IMR-90 (cell line): ENCODE data around the gene XPA. TPM values are rescaled to one million over a fixed set of nuclear protein-coding genes. Genes with fewer than 3 reads are reported as not detected.

ENCODE experiments used
- ATAC-seq: fragments of 200-7000 bp; cut with Tn5 transposase; 2 replicates; pipeline ENCODE4 v1.9.1; 2020; ENCODE audit warnings: low read depth, mild to moderate bottlenecking, moderate library complexity
- BruUV-seq: library from RNA; stranded (reverse); fragments of 400-500 nt; replicated peaks from 2 replicates; lab custom pipeline; 2021; lab: Mats Ljungman, UMichigan
- CTCF ChIA-PET: fragments of 300-600 bp; formaldehyde crosslinking; extraction: SDS; loops from one replicate; lab custom pipeline; 2021; ENCODE audit warnings: antibody characterized with exemption; lab: Yijun Ruan, JAX
- POLR2A ChIA-PET: fragments of 300-600 bp; sonication (Branson Sonifier 250); formaldehyde crosslinking; loops from one replicate; lab custom pipeline; 2022; ENCODE audit warnings: antibody characterized with exemption; ENCODE audit not compliant: unreplicated experiment; lab: Charles Lee
- DNase-seq: peaks from one replicate; pipeline ENCODE4 v3.0.0; 2013
- H2AFZ ChIP-seq: replicated peaks from 2 replicates; pipeline ENCODE3; 2013; ENCODE audit warnings: low read length, mild to moderate bottlenecking; ENCODE audit not compliant: poor library complexity
- H2AK5ac ChIP-seq: 2 replicates; pipeline ENCODE4 v1.6.1; 2013; ENCODE audit warnings: low read depth, low read length, inconsistent platforms
- H2AK9ac ChIP-seq: replicated peaks from 2 replicates; pipeline ENCODE3; 2013; ENCODE audit warnings: mild to moderate bottlenecking, low read depth, low read length, moderate library complexity; ENCODE audit not compliant: poor library complexity
- H2BK120ac ChIP-seq: 2 replicates; pipeline ENCODE4 v1.6.1; 2013; ENCODE audit warnings: low read depth, low read length, inconsistent platforms
- H2BK15ac ChIP-seq: 3 replicates; pipeline ENCODE4 v1.6.1; 2013; ENCODE audit warnings: low read depth, low read length, inconsistent platforms
- H2BK20ac ChIP-seq: 2 replicates; pipeline ENCODE4 v1.6.1; 2013; ENCODE audit warnings: low read depth, mild to moderate bottlenecking, inconsistent platforms, low read length, moderate library complexity
- H2BK5ac ChIP-seq: 2 replicates; pipeline ENCODE4 v1.6.1; 2013; ENCODE audit warnings: mild to moderate bottlenecking, low read depth, low read length, inconsistent platforms; ENCODE audit not compliant: poor library complexity, severe bottlenecking
- H3K14ac ChIP-seq: replicated peaks from 2 replicates; pipeline ENCODE4 v1.6.1; 2013; ENCODE audit warnings: low read depth, low read length, inconsistent platforms
- H3K18ac ChIP-seq: 2 replicates; pipeline ENCODE4 v1.6.1; 2013; ENCODE audit warnings: low read depth, low read length, control low read depth
- H3K23ac ChIP-seq: 2 replicates; pipeline ENCODE4 v1.6.1; 2013; ENCODE audit warnings: low read depth, low read length, inconsistent platforms
- H3K27ac ChIP-seq: 2 replicates; pipeline ENCODE4 v1.5.1; 2013; ENCODE audit warnings: mild to moderate bottlenecking, control low read depth, low read length; ENCODE audit not compliant: insufficient read depth
- H3K27me3 ChIP-seq: 2 replicates; pipeline ENCODE4 v1.6.1; 2013; ENCODE audit warnings: low read length; ENCODE audit not compliant: control insufficient read depth, insufficient read depth
- H3K36me3 ChIP-seq: 2 replicates; pipeline ENCODE4 v1.6.1; 2013; ENCODE audit warnings: low read length, mixed read lengths; ENCODE audit not compliant: control insufficient read depth, insufficient read depth
- H3K4ac ChIP-seq: 2 replicates; pipeline ENCODE4 v1.6.1; 2013; ENCODE audit warnings: low read depth, low read length, inconsistent platforms
- H3K4me1 ChIP-seq: 2 replicates; pipeline ENCODE4 v1.6.1; 2013; ENCODE audit warnings: low read length, mixed read lengths; ENCODE audit not compliant: control insufficient read depth, insufficient read depth
- H3K4me2 ChIP-seq: 2 replicates; pipeline ENCODE4 v1.6.1; 2013; ENCODE audit warnings: low read depth, mild to moderate bottlenecking, control low read depth, low read length, moderate library complexity
- H3K4me3 ChIP-seq: 2 replicates; pipeline ENCODE4 v1.5.1; 2013; ENCODE audit warnings: low read depth, mild to moderate bottlenecking, control low read depth, low read length, moderate library complexity; ENCODE audit not compliant: insufficient read depth
- H3K56ac ChIP-seq: 2 replicates; pipeline ENCODE4 v1.6.1; 2013; ENCODE audit warnings: low read length, inconsistent platforms; ENCODE audit not compliant: insufficient read depth; ENCODE audit errors: extremely low read depth
- H3K79me1 ChIP-seq, 2 experiments: 2 replicates each; pipeline ENCODE4 v1.6.1; 2013; ENCODE audit warnings: low read length in 2 of 2, inconsistent platforms in 1 of 2, low read depth in 1 of 2
- H3K9ac ChIP-seq: 2 replicates; pipeline ENCODE4 v1.6.1; 2013; ENCODE audit warnings: low read depth, low read length, control low read depth
- H3K9me1 ChIP-seq: 2 replicates; pipeline ENCODE4 v1.6.1; 2013; ENCODE audit warnings: low read length, inconsistent platforms; ENCODE audit not compliant: insufficient read depth
- H3K9me3 ChIP-seq: 2 replicates; pipeline ENCODE4 v1.6.1; 2013; ENCODE audit warnings: low read length; ENCODE audit not compliant: control insufficient read depth, insufficient read depth
- H4K20me1 ChIP-seq: 2 replicates; pipeline ENCODE4 v1.6.1; 2013; ENCODE audit warnings: low read length, inconsistent platforms; ENCODE audit not compliant: insufficient read depth
- H4K5ac ChIP-seq: 2 replicates; pipeline ENCODE4 v1.6.1; 2013; ENCODE audit warnings: mild to moderate bottlenecking, low read depth, low read length, control low read depth
- H4K8ac ChIP-seq, 2 experiments: 2 replicates each; pipeline ENCODE4 v1.6.1; 2013; ENCODE audit warnings: low read depth in 2 of 2, low read length in 2 of 2, control low read depth in 1 of 2, inconsistent platforms in 1 of 2
- H4K91ac ChIP-seq: 2 replicates; pipeline ENCODE4 v1.6.1; 2013; ENCODE audit warnings: low read depth, low read length, inconsistent platforms; ENCODE audit not compliant: insufficient read depth
- BHLHE40 ChIP-seq: fragments of 150-350 bp; IDR thresholded peaks from 2 replicates; pipeline ENCODE4 v1.6.1; 2016; ENCODE audit warnings: mild to moderate bottlenecking, low read depth, low read length
- CEBPB ChIP-seq: IDR thresholded peaks from 2 replicates; pipeline ENCODE4 v1.6.1; 2012; ENCODE audit warnings: low read depth, low read length, improper control_type of control experiment
- CHD1 ChIP-seq: IDR thresholded peaks from 2 replicates; pipeline ENCODE4 v1.6.1; 2012; ENCODE audit warnings: low read depth, low read length, improper control_type of control experiment
- CTCF ChIP-seq: conservative IDR thresholded peaks from 2 replicates; pipeline ENCODE4 v1.5.1; 2012; ENCODE audit warnings: mild to moderate bottlenecking, low read depth, low read length, improper control_type of control experiment
- FOS ChIP-seq: fragments of 150-350 bp; IDR thresholded peaks from 2 replicates; pipeline ENCODE4 v1.6.1; 2016; ENCODE audit warnings: low read depth, low read length
- MAFK ChIP-seq: IDR thresholded peaks from 2 replicates; pipeline ENCODE4 v1.6.1; 2012; ENCODE audit warnings: low read depth, low read length, improper control_type of control experiment
- MAZ ChIP-seq: IDR thresholded peaks from 2 replicates; pipeline ENCODE4 v1.6.1; 2012; ENCODE audit warnings: low read depth, mild to moderate bottlenecking, low read length, improper control_type of control experiment, moderate library complexity, borderline replicate concordance
- MXI1 ChIP-seq: IDR thresholded peaks from 2 replicates; pipeline ENCODE4 v1.6.1; 2012; ENCODE audit warnings: low read depth, mild to moderate bottlenecking, low read length, moderate library complexity, borderline replicate concordance
- NFE2L2 ChIP-seq: fragments of 150-350 bp; IDR thresholded peaks from 2 replicates; pipeline ENCODE4 v1.6.1; 2016; ENCODE audit warnings: low read depth, mild to moderate bottlenecking, low read length
- POLR2A ChIP-seq: IDR thresholded peaks from 2 replicates; pipeline ENCODE4 v1.6.1; 2012; ENCODE audit warnings: mild to moderate bottlenecking, low read depth, low read length
- RAD21 ChIP-seq: IDR thresholded peaks from 2 replicates; pipeline ENCODE4 v1.6.1; 2012; ENCODE audit warnings: low read length, improper control_type of control experiment
- RCOR1 ChIP-seq: IDR thresholded peaks from 2 replicates; pipeline ENCODE4 v1.6.1; 2012; ENCODE audit warnings: mild to moderate bottlenecking, low read length, improper control_type of control experiment; ENCODE audit not compliant: insufficient replicate concordance
- RFX5 ChIP-seq: IDR thresholded peaks from 2 replicates; pipeline ENCODE4 v1.8.0; 2012; ENCODE audit warnings: low read depth, mild to moderate bottlenecking, low read length, moderate library complexity
- SMC3 ChIP-seq: fragments of 150-350 bp; IDR thresholded peaks from 2 replicates; pipeline ENCODE4 v1.6.1; 2016; ENCODE audit warnings: low read depth, mild to moderate bottlenecking, antibody characterized with exemption, low read length, moderate library complexity
- WGBS, 2 experiments: methylation state at CpG; one replicate each; pipeline versions ENCODE4 v1.1.5 to v1.1.7; 2013; ENCODE audit warnings: missing lambda C conversion rate in 2 of 2; ENCODE audit not compliant: insufficient read length in 1 of 2; ENCODE audit errors: extremely low coverage in 2 of 2; 5-methylcytosine and 5-hydroxymethylcytosine counted together
- dilution Hi-C: fragments of 300-500 bp; cut with HindIII; formaldehyde crosslinking; loops from one replicate; pipeline ENCODE4 v1.14.3; 2018; ENCODE audit warnings: low sequenced_read_pairs; ENCODE audit not compliant: unreplicated experiment
- in situ Hi-C: fragments of 300-500 bp; cut with MboI; formaldehyde crosslinking; loops from 3 replicates; pipeline ENCODE4 v1.14.3; 2019; ENCODE audit warnings: low sequenced_read_pairs, inconsistent platforms, mixed read lengths
- intact Hi-C: fragments of 100-400 bp; cut with micrococcal nuclease; formaldehyde crosslinking; loops from 2 replicates; pipeline ENCODE4 v1.10.0; 2022
- polyA plus RNA-seq, 3 experiments: library from polyadenylated mRNA; depleted of rRNA; stranded (reverse); fragments of >200 nt; gene quantifications; 2 replicates each; pipeline ENCODE4 v1.2.3, GENCODE V29; 2012; ENCODE audit warnings: low replicate concordance in 1 of 3
- total RNA-seq: library from RNA; depleted of rRNA; stranded (reverse); fragments of >200 nt; gene quantifications from 2 replicates; pipeline ENCODE4 v1.2.3, GENCODE V29; 2012
- TF ChIP-seq, protein P1 (sequence below): fragments of 150-350 bp; IDR thresholded peaks from 2 replicates; pipeline ENCODE4 v1.6.1; 2017; ENCODE audit warnings: mild to moderate bottlenecking, antibody characterized with exemption, low read length, low read depth
- TF ChIP-seq, protein P2 (sequence below): fragments of 150-350 bp; IDR thresholded peaks from 2 replicates; pipeline ENCODE4 v1.6.1; 2016; ENCODE audit warnings: low read depth, mild to moderate bottlenecking, low read length, moderate library complexity, borderline replicate concordance

Gene XPA
- total and polyA plus RNA-seq, 2 of the 4 experiments (the other 2 are of a cell fraction) = 1.4 to 2.2 TPM

DNA sequence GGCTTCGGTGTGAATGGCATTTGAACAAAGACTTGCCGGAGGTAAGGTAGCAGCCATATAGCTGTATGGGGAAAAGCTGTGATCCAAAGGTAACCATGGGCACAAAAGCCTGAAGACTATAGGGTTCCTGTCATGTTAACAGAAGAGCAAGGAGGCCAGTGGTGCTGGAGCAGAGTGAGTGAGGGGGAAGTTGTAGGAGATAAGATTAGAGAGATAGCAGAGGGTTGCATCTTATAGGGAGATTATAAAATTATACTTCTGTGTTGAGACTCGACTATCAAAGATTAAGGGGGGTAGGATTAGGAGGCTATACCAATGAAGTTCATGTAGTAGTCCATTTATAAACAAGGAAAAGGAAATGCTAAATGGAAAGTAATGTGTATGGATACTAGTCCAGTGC, 60.2 kb downstream of the XPA start:
- Histone ChIP-seq H3K14ac (no peak overlapping the region), H4K8ac (no peak overlapping the region), H2BK20ac (no peak overlapping the region), H2BK15ac (no peak overlapping the region), H3K4ac (no peak overlapping the region), H3K18ac (no peak overlapping the region), H2AK5ac (no peak overlapping the region), H3K27ac (no peak overlapping the region), H2BK120ac (no peak overlapping the region), H3K9me1 (no peaks in the 10 kb centered on the region), H2BK5ac (no peak overlapping the region), H3K9me3 (no peaks in the 10 kb centered on the region), H2AFZ (no peak overlapping the region), H3K23ac (peak overlapping the region; percentile 24; the same call in 1 of the 2 replicates), H3K27me3 (no peaks in the 10 kb centered on the region), H4K5ac (no peak overlapping the region), H2AK9ac (no peak overlapping the region), H3K56ac (no peak overlapping the region), H4K20me1 (peaks cover 50% of the 10 kb centered on the region), H4K91ac (no peak overlapping the region), H3K9ac (no peak overlapping the region), H3K4me2 (peak overlapping the region; percentile 26; the same call in 1 of the 2 replicates), H3K4me1 (peaks cover 6% of the 10 kb centered on the region), H3K4me3 (no peak overlapping the region), H3K36me3 (peaks cover 1% of the 10 kb centered on the region; the same call in 1 of the 2 replicates), H3K79me1 (peaks cover 15 to 42% of the 10 kb centered on the region in 2 experiments)
- no TSS peak for BruUV-seq
- WGBS, 2 experiments = 100% methylated on average over 2 of the region's 3 CpGs; no CpG with 5 or more reads in 1 of the 2 experiments
- TF ChIP-seq MAFK (no peak), CHD1 (no peak), RAD21 (no peak), MXI1 (no peak), BHLHE40 (no peak), SMC3 (no peak), RFX5 (no peak), POLR2A (no peak), MAZ (no peak), FOS (no peak), CEBPB (no peak), CTCF (no peak), NFE2L2 (no peak), RCOR1 (no peak)
- TF ChIP-seq, protein P1, sequence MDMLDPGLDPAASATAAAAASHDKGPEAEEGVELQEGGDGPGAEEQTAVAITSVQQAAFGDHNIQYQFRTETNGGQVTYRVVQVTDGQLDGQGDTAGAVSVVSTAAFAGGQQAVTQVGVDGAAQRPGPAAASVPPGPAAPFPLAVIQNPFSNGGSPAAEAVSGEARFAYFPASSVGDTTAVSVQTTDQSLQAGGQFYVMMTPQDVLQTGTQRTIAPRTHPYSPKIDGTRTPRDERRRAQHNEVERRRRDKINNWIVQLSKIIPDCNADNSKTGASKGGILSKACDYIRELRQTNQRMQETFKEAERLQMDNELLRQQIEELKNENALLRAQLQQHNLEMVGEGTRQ = no peak
- TF ChIP-seq, protein P2, sequence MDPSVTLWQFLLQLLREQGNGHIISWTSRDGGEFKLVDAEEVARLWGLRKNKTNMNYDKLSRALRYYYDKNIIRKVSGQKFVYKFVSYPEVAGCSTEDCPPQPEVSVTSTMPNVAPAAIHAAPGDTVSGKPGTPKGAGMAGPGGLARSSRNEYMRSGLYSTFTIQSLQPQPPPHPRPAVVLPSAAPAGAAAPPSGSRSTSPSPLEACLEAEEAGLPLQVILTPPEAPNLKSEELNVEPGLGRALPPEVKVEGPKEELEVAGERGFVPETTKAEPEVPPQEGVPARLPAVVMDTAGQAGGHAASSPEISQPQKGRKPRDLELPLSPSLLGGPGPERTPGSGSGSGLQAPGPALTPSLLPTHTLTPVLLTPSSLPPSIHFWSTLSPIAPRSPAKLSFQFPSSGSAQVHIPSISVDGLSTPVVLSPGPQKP = no peak
- ChIA-PET POLR2A (no interaction called here), CTCF (no interaction called here)
- ATAC-seq = no peak
- in situ Hi-C loops (no loop called here), dilution Hi-C loops (no loop called here), intact Hi-C loops (no loop called here)
- DNase-seq = no peak
